GM12864 (cell line): Measurements from ENCODE around the gene ZDHHC18.

Experiments
- DNase-seq: peaks from one replicate; pipeline ENCODE4 v3.0.0-alpha.2; 2011; ENCODE audit warnings: low read depth
- H3K4me3 ChIP-seq: 2 replicates; pipeline ENCODE4 v1.5.1; 2011; ENCODE audit warnings: mild to moderate bottlenecking, low read depth, low read length, control low read depth
- CTCF ChIP-seq: IDR thresholded peaks from 2 replicates; pipeline ENCODE4 v1.5.1; 2011; ENCODE audit warnings: low read depth, mild to moderate bottlenecking, moderate library complexity, low read length, control low read depth, inconsistent platforms; ENCODE audit errors: missing control alignments

Gene ZDHHC18

GRCh38 chr1:26889551-26890466 is 63.3 kb downstream of the ZDHHC18 start, which contains the start of gene GPN2:
Gene GPN2 (minus strand): TSS chr1:26890283. CDS start chr1:26890096, 187 bp downstream.
- DNase-seq: peak; percentile 55
- TF ChIP-seq CTCF: no peak
- H3K4me3 ChIP-seq: peak within 1 kb of the TSS; percentile 72

GRCh38 chr1:26890467-26890796 is 63.9 kb downstream of the ZDHHC18 start:
- DNase-seq: no peak

GRCh38 chr1:26894263-26894662 is 67.8 kb downstream of the ZDHHC18 start:
- H3K4me3 ChIP-seq: no peak overlapping the region
- DNase-seq: no peak
- TF ChIP-seq CTCF: no peak

More at GRCh38 chr1:26890467-26890796, 63.9 kb downstream of the ZDHHC18 start:
- peak overlapping the region; percentile 72 for H3K4me3 ChIP-seq
- no peak for TF ChIP-seq CTCF

GRCh38 chr1:26897351-26897750 is 70.9 kb downstream of the ZDHHC18 start:
- no peak for TF ChIP-seq CTCF
- no peak for DNase-seq
- no peak overlapping the region for H3K4me3 ChIP-seq

GRCh38 chr1:26900001-26900814 is 73.7 kb downstream of the ZDHHC18 start, which contains the start of gene GPATCH3:
Gene GPATCH3 (minus strand): TSS chr1:26900467. CDS start chr1:26900442, 25 bp downstream.
- TF ChIP-seq CTCF: no peak
- H3K4me3 ChIP-seq: peak within 1 kb of the TSS; percentile 88
- peak; percentile 78 for DNase-seq

GRCh38 chr1:26900815-26901511 is 74.5 kb downstream of the ZDHHC18 start:
- H3K4me3 ChIP-seq: peak overlapping the region; percentile 88
- TF ChIP-seq CTCF: no peak
- no peak for DNase-seq
